Progenitor cell of endocrine pancreas (in vitro differentiated cells): ENCODE results near the gene EREG. TPM values are rescaled to one million over a fixed set of nuclear protein-coding genes. Genes with fewer than 3 reads are reported as not detected.

ENCODE experiments used
- DNase-seq: peaks from one replicate; pipeline ENCODE4 v3.0.0; 2021; ENCODE audit warnings: low spot score; ENCODE audit not compliant: unreplicated experiment
- H3K27ac Mint-ChIP-seq: 2 replicates; pipeline ENCODE4 v1.8.0; 2021; ENCODE audit warnings: mild to moderate bottlenecking, moderate library complexity, mixed read lengths
- H3K27me3 Mint-ChIP-seq: 2 replicates; pipeline ENCODE4 v1.8.0; 2021; ENCODE audit warnings: mixed read lengths
- H3K36me3 Mint-ChIP-seq: 2 replicates; pipeline ENCODE4 v1.8.0; 2022; ENCODE audit warnings: mixed read lengths; ENCODE audit not compliant: insufficient read depth
- H3K4me1 Mint-ChIP-seq: 2 replicates; pipeline ENCODE4 v1.8.0; 2021; ENCODE audit warnings: low read depth, mixed read lengths
- H3K4me3 Mint-ChIP-seq: 2 replicates; pipeline ENCODE4 v1.8.0; 2021; ENCODE audit warnings: low read depth, mild to moderate bottlenecking, moderate library complexity, mixed read lengths
- H3K9me3 Mint-ChIP-seq: 2 replicates; pipeline ENCODE4 v1.8.0; 2021; ENCODE audit warnings: low read depth, mixed read lengths
- total RNA-seq: library from RNA; stranded (reverse); gene quantifications from 2 replicates; pipeline ENCODE4 v1.2.1, GENCODE V29; 2021
- TF ChIP-seq, protein P1 (sequence below): fragments of 200-600 bp; sonication (generic); IDR thresholded peaks from one replicate; pipeline ENCODE4 v1.5.0; 2021; ENCODE audit warnings: antibody characterized with exemption, mild to moderate bottlenecking; ENCODE audit not compliant: unreplicated experiment

Gene EREG
- total RNA-seq, 1 donor from 2014 or later = not detected

DNA sequence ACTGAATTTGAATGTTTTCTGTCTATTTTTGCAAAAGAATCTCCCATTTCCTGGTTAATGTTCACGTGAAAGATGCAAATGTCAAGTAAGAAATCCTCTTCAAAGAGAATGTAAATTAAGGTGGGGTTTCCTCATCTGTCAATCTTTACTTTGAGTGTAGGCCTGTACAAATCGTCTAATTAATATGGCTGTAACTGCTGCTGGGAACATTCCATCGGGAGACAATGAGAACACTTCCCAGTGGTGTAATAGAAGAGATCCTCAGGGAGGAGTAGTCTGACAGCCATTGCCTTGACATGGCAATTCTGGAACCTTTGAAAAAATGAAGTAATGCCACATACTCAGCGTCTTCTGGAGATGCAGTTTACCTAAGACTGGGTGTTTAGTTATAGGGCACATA lies 3.7 kb downstream of the EREG start:
- no peak overlapping the region for H3K27ac Mint-ChIP-seq

DNA sequence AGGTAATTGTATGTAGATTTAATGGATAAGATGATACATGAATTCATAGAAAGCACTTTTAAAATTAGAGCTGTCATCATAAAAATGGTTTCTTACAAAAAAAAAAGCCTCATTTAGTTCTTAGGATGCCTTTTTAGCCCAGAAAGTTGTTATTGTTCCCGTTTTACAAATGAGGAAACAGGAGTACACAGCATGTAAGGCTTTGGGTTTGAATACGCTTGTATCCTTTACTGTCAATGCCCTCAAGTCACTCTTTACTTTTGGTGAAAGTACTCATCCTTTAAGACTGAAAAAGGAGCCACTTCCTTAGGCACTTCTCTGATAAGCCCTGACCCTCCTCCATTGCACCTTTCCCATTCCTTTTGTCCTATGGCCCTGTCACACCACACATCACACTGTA lies 4.9 kb downstream of the EREG start:
- H3K4me1 Mint-ChIP-seq = no peaks in the 10 kb centered on the region
- peaks cover 37% of the 10 kb centered on the region for H3K27me3 Mint-ChIP-seq
- DNase-seq = no peak
- TF ChIP-seq, protein P1, sequence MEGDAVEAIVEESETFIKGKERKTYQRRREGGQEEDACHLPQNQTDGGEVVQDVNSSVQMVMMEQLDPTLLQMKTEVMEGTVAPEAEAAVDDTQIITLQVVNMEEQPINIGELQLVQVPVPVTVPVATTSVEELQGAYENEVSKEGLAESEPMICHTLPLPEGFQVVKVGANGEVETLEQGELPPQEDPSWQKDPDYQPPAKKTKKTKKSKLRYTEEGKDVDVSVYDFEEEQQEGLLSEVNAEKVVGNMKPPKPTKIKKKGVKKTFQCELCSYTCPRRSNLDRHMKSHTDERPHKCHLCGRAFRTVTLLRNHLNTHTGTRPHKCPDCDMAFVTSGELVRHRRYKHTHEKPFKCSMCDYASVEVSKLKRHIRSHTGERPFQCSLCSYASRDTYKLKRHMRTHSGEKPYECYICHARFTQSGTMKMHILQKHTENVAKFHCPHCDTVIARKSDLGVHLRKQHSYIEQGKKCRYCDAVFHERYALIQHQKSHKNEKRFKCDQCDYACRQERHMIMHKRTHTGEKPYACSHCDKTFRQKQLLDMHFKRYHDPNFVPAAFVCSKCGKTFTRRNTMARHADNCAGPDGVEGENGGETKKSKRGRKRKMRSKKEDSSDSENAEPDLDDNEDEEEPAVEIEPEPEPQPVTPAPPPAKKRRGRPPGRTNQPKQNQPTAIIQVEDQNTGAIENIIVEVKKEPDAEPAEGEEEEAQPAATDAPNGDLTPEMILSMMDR = no peak
- H3K36me3 Mint-ChIP-seq = no peaks in the 10 kb centered on the region
- H3K9me3 Mint-ChIP-seq = no peaks in the 10 kb centered on the region
- H3K4me3 Mint-ChIP-seq = no peak overlapping the region
- no peak overlapping the region for H3K27ac Mint-ChIP-seq

More for the DNA sequence above, 3.7 kb downstream of the EREG start:
- Mint-ChIP-seq H3K9me3 (no peaks in the 10 kb centered on the region), H3K27me3 (peaks cover 49% of the 10 kb centered on the region), H3K4me3 (no peak overlapping the region), H3K36me3 (no peaks in the 10 kb centered on the region), H3K4me1 (peaks cover 3% of the 10 kb centered on the region)
- DNase-seq = no peak
- TF ChIP-seq, protein P1 = no peak

DNA sequence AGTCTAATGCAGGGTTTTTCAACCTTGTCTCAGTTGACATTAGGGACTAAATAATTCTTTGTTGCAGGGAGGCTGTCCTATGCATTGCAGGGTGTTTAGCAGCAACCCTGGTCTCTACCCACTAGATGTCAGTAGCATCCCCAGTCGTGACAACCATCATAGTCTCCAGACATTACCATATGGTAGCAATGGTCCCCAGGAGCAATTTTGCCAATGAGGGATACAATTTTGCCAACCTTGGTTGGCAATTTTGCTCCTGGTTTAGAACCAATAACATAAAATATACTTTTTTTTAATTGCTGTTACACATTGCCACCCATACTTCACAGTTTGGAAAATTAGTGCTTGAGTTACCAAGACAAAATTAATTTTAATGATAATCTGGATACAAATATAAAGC lies 6.0 kb downstream of the EREG start:
- H3K36me3 Mint-ChIP-seq = no peaks in the 10 kb centered on the region
- H3K27me3 Mint-ChIP-seq = peaks cover 26% of the 10 kb centered on the region
- H3K9me3 Mint-ChIP-seq = no peaks in the 10 kb centered on the region
- no peak overlapping the region for H3K27ac Mint-ChIP-seq
- peak; percentile 11 for DNase-seq
- no peaks in the 10 kb centered on the region for H3K4me1 Mint-ChIP-seq
- TF ChIP-seq, protein P1 = peak; percentile 71
- H3K4me3 Mint-ChIP-seq = no peak overlapping the region

DNA sequence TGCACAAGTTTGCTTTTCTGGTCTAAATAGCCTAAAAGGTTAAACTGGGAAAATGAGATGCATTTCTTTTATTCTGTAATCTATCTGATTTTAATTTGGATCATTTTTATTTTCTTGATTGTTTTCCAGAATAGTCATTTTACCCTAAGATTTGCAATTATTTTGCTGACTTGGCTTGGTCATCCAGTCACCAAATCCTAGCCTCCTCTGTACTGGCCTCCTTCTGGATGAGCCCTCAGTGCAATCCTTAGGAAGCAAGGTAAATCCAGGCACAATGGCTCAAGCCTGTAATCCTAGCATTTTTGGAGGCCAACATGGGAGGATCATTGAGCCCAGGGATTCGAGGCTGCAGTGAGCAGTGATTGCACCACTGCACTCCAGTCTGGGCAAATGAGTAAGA lies 9.2 kb downstream of the EREG start:
- no peak overlapping the region for H3K4me3 Mint-ChIP-seq
- H3K4me1 Mint-ChIP-seq = no peaks in the 10 kb centered on the region
- H3K27me3 Mint-ChIP-seq = no peaks in the 10 kb centered on the region
- no peak overlapping the region for H3K27ac Mint-ChIP-seq
- TF ChIP-seq, protein P1 = no peak
- no peak for DNase-seq
- H3K36me3 Mint-ChIP-seq = no peaks in the 10 kb centered on the region
- no peaks in the 10 kb centered on the region for H3K9me3 Mint-ChIP-seq

DNA sequence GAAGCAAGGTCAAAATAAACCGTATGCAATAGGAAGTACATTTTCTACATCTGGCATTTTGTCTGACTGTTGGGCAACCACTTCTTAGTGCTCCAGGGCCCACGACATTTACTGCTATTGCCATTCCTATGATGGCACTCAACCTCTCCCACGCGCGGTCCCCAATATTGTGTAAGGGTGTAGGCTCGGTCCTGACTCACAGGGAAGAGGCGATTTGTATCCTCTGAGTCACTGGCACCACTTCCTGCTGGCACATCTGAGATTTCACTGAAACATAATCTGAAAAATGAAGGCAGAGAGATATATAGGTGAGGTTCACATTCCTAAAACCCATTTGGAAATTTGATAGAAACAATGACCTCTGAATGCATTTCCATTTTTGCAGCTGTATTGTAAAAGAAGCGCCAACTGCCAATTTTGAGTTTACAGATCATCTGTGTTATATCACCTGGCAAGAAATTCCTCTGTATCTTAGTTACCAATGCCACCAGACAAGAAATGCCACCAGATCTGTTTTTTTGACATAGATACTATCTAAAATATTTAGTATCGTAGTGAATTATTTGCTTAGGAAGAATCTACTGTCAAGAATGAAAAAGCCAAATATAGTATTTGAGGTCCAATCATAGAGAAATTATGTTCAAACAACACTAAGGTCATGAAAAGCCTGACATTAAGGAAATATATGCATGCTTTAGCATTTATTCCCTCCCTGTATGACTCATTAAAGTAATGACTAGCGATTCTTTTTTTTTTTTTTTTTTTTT lies 9.8 kb downstream of the EREG start:
- Mint-ChIP-seq H3K4me1 (no peaks in the 10 kb centered on the region), H3K36me3 (no peaks in the 10 kb centered on the region), H3K4me3 (no peak overlapping the region), H3K9me3 (no peaks in the 10 kb centered on the region), H3K27ac (no peak overlapping the region), H3K27me3 (no peaks in the 10 kb centered on the region)
- TF ChIP-seq, protein P1 = no peak
- no peak for DNase-seq
